Muscle layer of duodenum (tissue), 2 donors: Measurements from ENCODE around the gene NAALADL2.

Experiments
- H3K27ac ChIP-seq: one replicate; pipeline ENCODE4 v1.7.0; 2013; ENCODE audit warnings: mild to moderate bottlenecking, low read length
- H3K27me3 ChIP-seq: one replicate; pipeline ENCODE4 v1.7.0; 2013; ENCODE audit warnings: low read depth, mild to moderate bottlenecking, control low read depth, low read length
- H3K36me3 ChIP-seq, 2 donors: one replicate each; pipeline ENCODE4 v1.7.0; 2013; ENCODE audit warnings: low read length in 2 of 2, control low read depth in 1 of 2, mild to moderate bottlenecking in 1 of 2; ENCODE audit not compliant: insufficient read depth in 2 of 2, control insufficient read depth in 1 of 2
- H3K4me1 ChIP-seq, 2 donors: one replicate each; pipeline ENCODE4 v1.7.0; 2013; ENCODE audit warnings: low read length in 2 of 2, mild to moderate bottlenecking in 2 of 2, control low read depth in 1 of 2, moderate library complexity in 1 of 2; ENCODE audit not compliant: insufficient read depth in 2 of 2, control insufficient read depth in 1 of 2
- H3K4me3 ChIP-seq, 2 donors: one replicate each; pipeline ENCODE4 v1.7.0; 2013; ENCODE audit warnings: low read length in 2 of 2, low read depth in 1 of 2, mild to moderate bottlenecking in 1 of 2
- H3K9me3 ChIP-seq, 2 donors: one replicate each; pipeline ENCODE4 v1.7.0; 2013; ENCODE audit warnings: low read length in 2 of 2, control low read depth in 1 of 2, mild to moderate bottlenecking in 1 of 2; ENCODE audit not compliant: control insufficient read depth in 1 of 2
- donor health status: healthy.

The NAALADL2 gene

GRCh38 chr3:175326041-175326440, 466.9 kb downstream of the NAALADL2 start:
- Histone ChIP-seq H3K27ac (no peak overlapping the region), H3K27me3 (no peaks in the 10 kb centered on the region), H3K4me1 (no peaks in the 10 kb centered on the region), H3K36me3 (peaks cover 0 to 3% of the 10 kb centered on the region in 2 donors), H3K9me3 (no peaks in the 10 kb centered on the region), H3K4me3 (no peak overlapping the region)

- H3K27me3 ChIP-seq = no peaks in the 10 kb centered on the region
- no peaks in the 10 kb centered on the region for H3K9me3 ChIP-seq
- H3K4me3 ChIP-seq = no peak overlapping the region
- H3K36me3 ChIP-seq = peaks cover 0 to 3% of the 10 kb centered on the region in 2 donors
- no peaks in the 10 kb centered on the region for H3K4me1 ChIP-seq
- no peak overlapping the region for H3K27ac ChIP-seq
Measured at GRCh38 chr3:175329373-175329772, 470.2 kb downstream of the NAALADL2 start.

DNA sequence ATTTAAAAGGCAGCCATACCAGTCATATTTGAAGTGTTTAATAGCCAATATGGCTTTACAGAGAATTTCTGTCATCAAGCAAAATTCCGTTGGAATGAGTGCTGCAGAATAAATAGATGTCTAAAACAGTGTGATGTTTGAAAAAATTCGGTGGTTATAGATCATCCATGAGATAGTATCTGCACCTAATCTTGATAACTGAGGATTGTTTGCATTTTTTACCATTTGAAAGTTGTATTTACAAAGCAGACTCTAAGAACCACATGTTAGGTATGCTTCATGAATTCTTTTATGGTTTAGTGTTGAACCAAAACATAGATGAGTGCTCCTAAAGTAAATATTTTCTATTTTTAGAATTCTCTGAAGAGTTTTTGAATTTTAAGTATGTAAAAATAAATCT, 476.1 kb downstream of the NAALADL2 start:
- peaks cover 0 to 4% of the 10 kb centered on the region in 2 donors for H3K4me1 ChIP-seq
- H3K27me3 ChIP-seq = no peaks in the 10 kb centered on the region
- H3K9me3 ChIP-seq = no peaks in the 10 kb centered on the region
- no peak overlapping the region for H3K27ac ChIP-seq
- no peak overlapping the region for H3K4me3 ChIP-seq
- no peaks in the 10 kb centered on the region for H3K36me3 ChIP-seq

- no peaks in the 10 kb centered on the region for H3K9me3 ChIP-seq
- no peak overlapping the region for H3K27ac ChIP-seq
Measured at GRCh38 chr3:175336406-175337133, 477.4 kb downstream of the NAALADL2 start.

GRCh38 chr3:175337631-175338030, 478.5 kb downstream of the NAALADL2 start:
- Histone ChIP-seq H3K4me3 (no peak overlapping the region), H3K9me3 (no peaks in the 10 kb centered on the region), H3K27me3 (no peaks in the 10 kb centered on the region), H3K4me1 (peaks cover 0 to 4% of the 10 kb centered on the region in 2 donors), H3K27ac (no peak overlapping the region), H3K36me3 (no peaks in the 10 kb centered on the region)

More at GRCh38 chr3:175336406-175337133, 477.4 kb downstream of the NAALADL2 start:
- no peaks in the 10 kb centered on the region for H3K27me3 ChIP-seq
- H3K36me3 ChIP-seq = no peaks in the 10 kb centered on the region
- peaks cover 0 to 4% of the 10 kb centered on the region in 2 donors for H3K4me1 ChIP-seq
- peak overlapping the region in 1 of 2 donors; percentile 11 for H3K4me3 ChIP-seq

DNA sequence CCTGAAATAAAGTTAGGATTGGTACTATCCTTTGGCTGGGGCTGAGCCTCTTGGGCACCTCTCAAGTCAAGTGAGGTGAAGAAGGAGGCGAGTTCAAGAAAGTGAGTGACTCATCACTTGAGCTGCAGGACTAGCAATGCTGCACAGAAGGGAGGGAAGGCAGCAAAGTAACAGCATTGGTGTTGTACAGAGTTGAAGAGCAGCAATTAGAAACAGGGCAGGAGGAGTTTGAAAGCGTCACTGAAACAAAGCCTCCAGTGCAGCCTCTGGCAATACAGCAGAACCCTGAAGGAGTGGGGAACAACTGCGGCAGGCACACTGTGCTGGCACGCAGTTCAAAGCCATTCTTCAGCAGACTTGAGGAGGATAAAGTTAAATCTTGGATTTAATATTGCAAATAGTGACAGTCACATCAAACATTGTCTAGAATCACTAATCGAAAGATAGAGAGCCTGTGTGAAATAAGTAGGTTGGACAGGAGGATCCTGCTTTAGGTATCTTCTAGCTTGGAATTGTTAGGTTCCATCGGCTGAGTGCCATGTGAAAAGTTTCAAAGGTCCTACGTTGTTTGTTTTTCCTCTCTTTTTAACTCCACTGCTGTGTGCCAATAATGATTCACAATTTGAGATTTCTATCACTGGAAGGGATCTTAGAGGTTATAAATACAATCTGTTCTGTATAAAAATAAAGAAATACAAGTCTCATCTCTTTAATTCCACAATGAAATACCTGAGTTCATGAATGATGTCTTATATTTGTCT, 479.8 kb downstream of the NAALADL2 start:
- no peak overlapping the region for H3K4me3 ChIP-seq
- no peaks in the 10 kb centered on the region for H3K36me3 ChIP-seq
- H3K27me3 ChIP-seq = no peaks in the 10 kb centered on the region
- H3K27ac ChIP-seq = no peak overlapping the region
- no peaks in the 10 kb centered on the region for H3K9me3 ChIP-seq
- peaks cover 0 to 4% of the 10 kb centered on the region in 2 donors for H3K4me1 ChIP-seq

DNA sequence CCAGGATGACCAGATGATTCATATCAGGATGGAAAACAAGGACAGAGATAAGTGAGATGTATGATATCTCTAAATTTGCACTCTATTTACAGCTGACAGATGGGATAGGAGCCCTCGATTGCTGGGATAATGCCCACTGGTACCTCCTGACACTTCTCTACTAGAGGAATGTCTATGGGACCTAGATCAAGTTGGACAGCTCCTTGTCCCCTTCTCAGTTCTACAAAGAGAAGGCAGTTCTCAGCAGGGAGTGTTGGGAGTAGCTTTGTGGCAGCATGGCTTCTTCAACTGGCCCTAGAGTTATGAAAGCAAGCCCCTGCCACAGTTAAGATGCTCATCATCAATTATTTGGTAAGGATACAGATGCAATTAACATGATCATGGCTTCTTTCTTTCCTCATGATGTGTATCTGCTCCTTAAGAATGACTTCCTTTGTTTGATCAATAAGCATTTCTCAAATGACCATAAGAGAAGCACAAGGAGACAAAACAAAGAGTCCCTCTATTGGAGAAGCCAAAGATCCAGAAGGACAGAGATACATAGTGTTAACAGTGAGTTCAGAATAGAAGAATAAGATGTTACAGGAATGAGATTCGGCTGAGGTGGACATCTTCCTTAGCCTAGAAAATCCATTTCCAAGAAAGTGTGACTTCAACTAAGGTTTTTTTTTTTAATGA, 481.3 kb downstream of the NAALADL2 start:
- Histone ChIP-seq H3K4me3 (no peak overlapping the region), H3K4me1 (peaks cover 0 to 4% of the 10 kb centered on the region in 2 donors), H3K27me3 (no peaks in the 10 kb centered on the region), H3K27ac (no peak overlapping the region), H3K36me3 (no peaks in the 10 kb centered on the region), H3K9me3 (no peaks in the 10 kb centered on the region)

GRCh38 chr3:175342196-175342595, 483.1 kb downstream of the NAALADL2 start:
- H3K9me3 ChIP-seq = no peaks in the 10 kb centered on the region

DNA sequence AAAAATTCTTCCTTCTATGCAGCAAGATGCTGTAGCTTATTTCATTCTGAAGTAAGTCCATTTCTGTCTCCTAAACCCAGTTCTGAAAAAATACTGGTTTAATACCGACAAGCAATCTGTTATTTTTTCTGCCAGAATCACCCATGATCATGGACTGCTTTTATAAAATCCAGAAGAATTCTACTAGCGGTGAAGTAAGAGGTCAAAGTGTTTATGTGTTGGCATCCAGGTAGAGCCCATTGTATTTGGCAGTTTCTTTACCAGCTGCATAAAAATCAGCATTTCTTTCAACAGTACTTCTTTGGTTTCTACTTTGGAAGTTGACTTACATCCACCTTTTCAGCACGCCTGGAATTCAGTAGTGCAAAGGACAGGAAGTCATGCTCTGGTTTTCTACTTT, 484.8 kb downstream of the NAALADL2 start:
- Histone ChIP-seq H3K27ac (no peak overlapping the region), H3K36me3 (no peaks in the 10 kb centered on the region), H3K9me3 (no peaks in the 10 kb centered on the region), H3K4me3 (no peak overlapping the region), H3K27me3 (no peaks in the 10 kb centered on the region), H3K4me1 (peaks cover 0 to under 1% of the 10 kb centered on the region in 2 donors)

More at GRCh38 chr3:175342196-175342595, 483.1 kb downstream of the NAALADL2 start:
- Histone ChIP-seq H3K27me3 (no peaks in the 10 kb centered on the region), H3K4me3 (no peak overlapping the region), H3K36me3 (no peaks in the 10 kb centered on the region), H3K27ac (no peak overlapping the region), H3K4me1 (peaks cover 0 to 4% of the 10 kb centered on the region in 2 donors)

DNA sequence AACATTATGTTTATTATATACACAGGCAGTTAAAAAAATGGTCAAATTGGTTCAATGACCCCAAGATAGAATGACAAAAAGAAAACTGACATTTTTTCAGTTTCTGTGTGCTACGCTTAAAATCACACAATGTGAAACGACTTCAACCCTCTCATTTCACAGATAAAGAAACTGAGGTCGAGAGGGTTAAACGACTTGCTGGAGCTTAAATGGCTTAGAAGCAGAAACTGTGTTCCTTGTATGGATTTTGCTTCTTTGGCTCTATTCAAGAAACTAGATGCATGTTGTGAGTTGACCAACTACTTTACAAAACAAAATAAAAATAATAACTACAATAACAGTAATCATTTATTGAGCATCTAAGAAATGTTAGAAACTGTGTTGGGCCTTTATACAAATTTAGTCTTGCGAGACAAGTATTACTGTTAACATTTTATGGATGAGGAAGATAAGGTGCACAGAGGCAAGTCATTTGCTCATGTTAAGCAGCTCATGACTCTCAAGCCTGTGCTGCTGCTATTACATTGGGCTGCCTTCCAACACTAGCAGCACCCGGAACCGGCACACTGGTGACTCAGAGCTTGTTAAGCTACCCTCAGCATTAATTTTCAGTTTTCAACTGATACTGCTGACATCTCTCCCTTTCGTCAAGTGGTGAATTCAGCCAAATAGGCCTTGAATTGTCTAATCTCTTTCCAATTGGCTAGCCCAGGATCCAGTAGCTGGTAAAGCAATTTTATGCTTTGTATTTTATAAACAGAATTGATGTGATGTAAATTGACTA, 487.6 kb downstream of the NAALADL2 start:
- no peaks in the 10 kb centered on the region for H3K4me1 ChIP-seq
- H3K27ac ChIP-seq = no peak overlapping the region
- H3K9me3 ChIP-seq = no peaks in the 10 kb centered on the region
- H3K4me3 ChIP-seq = no peak overlapping the region
- H3K27me3 ChIP-seq = no peaks in the 10 kb centered on the region
- no peaks in the 10 kb centered on the region for H3K36me3 ChIP-seq
